ENCODE results near the gene TBC1D16. TPM values are rescaled to one million over a fixed set of nuclear protein-coding genes. Genes with fewer than 3 reads are reported as not detected.

The TBC1D16 gene
- total and polyA plus RNA-seq, 10 of the 15 experiments (the other 5 are each of a cell fraction or from before 2014, with no cell fraction given): 0.01 to 0.13 (median 0.06) TPM; not detected in 3

- no peak for TF ChIP-seq ESRRA (IDR thresholded peaks at IDR 0.05; ENCODE audit: low read length)
Observed at GRCh38 chr17:80032614-80033171, 3.0 kb downstream of the TBC1D16 start (continued).

DNA sequence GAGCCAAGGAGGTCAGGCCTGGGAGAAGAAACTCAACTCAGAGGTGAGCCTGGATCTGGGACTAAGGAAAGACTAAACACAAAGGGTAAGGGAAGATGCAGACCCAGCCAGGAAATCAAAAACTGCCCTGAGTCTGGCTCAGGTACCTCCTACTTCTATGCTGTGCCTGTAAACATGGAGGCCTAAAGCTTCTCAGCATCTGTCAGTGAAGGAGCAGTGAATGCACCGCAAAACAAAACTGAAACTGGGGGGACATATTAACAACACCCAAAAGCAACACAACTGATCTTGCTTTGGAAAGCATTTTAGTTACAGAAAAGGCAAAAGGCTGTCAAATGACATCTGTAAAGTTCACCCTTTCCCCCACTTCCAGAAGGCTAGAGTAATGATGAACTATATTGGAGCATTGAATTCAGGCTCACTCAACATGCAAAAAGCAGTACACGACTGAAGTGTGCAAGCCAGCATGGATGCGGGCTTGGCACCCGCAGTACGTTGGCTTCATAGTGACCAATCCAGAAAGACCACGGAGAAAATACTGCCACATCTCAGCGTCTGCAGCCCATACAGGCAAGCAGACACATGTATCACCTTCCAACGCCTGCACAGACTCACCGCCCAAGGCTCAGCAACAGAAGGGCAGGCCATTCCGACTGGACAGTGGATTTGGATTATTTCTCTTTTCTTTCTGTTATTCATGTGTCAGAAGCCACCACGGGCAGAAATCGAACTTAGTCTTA, 3.8 kb downstream of the TBC1D16 start:
- no TSS peak for BruUV-seq (replicated peaks)
- TF ChIP-seq PRDM15 (CRISPR knock-in tag; IDR thresholded peaks at IDR 0.05): no peak
- TF ChIP-seq NRF1 (conservative IDR thresholded peaks at IDR 0.05; ENCODE audit: low read depth, low read length): no peak
- Histone ChIP-seq H2AFZ (ENCODE audit: control insufficient read depth, low read depth, low read length) (no peak overlapping the region), H3K27ac (ENCODE audit: control insufficient read depth, insufficient read depth) (no peak overlapping the region), H4K20me1 (ENCODE audit: control insufficient read depth, insufficient read depth) (no peaks in the 10 kb centered on the region; the same call in 1 of the 2 replicates), H3K36me3 (ENCODE audit: control insufficient read depth in 2 of 2, insufficient read depth in 2 of 2, low read length in 1 of 2) (no peaks in the 10 kb centered on the region), H3K4me1 (ENCODE audit: control insufficient read depth, insufficient read depth, low read length) (no peaks in the 10 kb centered on the region), H3K4me2 (ENCODE audit: control insufficient read depth, insufficient read depth) (no peak overlapping the region), H3K9me3 (replicated peaks; ENCODE audit: control insufficient read depth, insufficient read depth, low read length) (no peaks in the 10 kb centered on the region), H3K9ac (ENCODE audit: control insufficient read depth, insufficient read depth, low read length) (no peak overlapping the region), H3K27me3 (replicated peaks in 1 of 2; ENCODE audit: control insufficient read depth in 2 of 2, insufficient read depth in 2 of 2, low read length in 1 of 2) (peaks cover 1 to 4% of the 10 kb centered on the region in 2 experiments; a peak in 3 of 4 replicates), H3K4me3 (no peak overlapping the region), H3K79me2 (ENCODE audit: control insufficient read depth, insufficient read depth, low read length) (no peaks in the 10 kb centered on the region)
- RAD21 ChIA-PET (ENCODE audit: unreplicated experiment): no interaction called here
- ATAC-seq (no peak), DNase-seq (ENCODE audit: low read depth, low spot score) (no peak), FAIRE-seq (no peak)
- CTCF ChIA-PET: interaction anchor here (1.1 kb wide), 1 partner anchor 25 kb away, joined by 3 read pairs; no protein-coding TSS in a partner anchor
- SMC1A ChIA-PET (ENCODE audit: uncharacterized antibody, unreplicated experiment): no interaction called here
- POLR2A ChIA-PET: no interaction called here
- intact Hi-C loops (cut with micrococcal nuclease; ENCODE audit: unreplicated experiment): no loop called here
- in situ Hi-C loops (cut with MboI): no loop called here
- 46% methylated on average over 12 of the region's 12 CpGs for WGBS (ENCODE audit: insufficient coverage, insufficient replicate concordance, low lambda C conversion rate, missing lambda C conversion rate)

Data from GM12878 (cell line).